GM12874 (cell line): ENCODE results near the gene RAPGEF5.

Experiments used
- TF ChIP-seq, protein P1 (sequence below): IDR thresholded peaks from 2 replicates; pipeline ENCODE4 v1.5.1; 2011; ENCODE audit warnings: low read depth, mild to moderate bottlenecking, control low read depth, low read length, moderate library complexity; ENCODE audit not compliant: insufficient read depth

Gene RAPGEF5

DNA sequence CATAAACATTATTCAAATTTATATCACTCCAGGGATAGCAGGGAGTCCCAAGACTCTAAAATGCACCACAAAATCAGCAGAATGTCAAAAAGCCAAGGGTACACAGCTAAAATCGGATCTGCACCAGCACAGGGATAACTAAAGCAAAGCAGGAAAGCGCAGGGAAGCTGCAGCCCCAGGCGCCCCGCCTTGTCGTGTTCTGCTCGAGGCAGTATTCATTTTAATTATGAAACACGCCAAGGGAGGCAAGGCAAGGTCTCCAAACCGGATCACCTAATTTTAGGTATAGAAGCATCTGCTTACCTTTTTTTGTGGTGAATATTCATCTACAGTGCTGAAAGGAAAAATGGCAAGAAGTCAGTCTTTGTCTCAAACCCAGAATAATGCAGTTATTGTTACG is 199.4 kb downstream of the RAPGEF5 start:
- TF ChIP-seq, protein P1, sequence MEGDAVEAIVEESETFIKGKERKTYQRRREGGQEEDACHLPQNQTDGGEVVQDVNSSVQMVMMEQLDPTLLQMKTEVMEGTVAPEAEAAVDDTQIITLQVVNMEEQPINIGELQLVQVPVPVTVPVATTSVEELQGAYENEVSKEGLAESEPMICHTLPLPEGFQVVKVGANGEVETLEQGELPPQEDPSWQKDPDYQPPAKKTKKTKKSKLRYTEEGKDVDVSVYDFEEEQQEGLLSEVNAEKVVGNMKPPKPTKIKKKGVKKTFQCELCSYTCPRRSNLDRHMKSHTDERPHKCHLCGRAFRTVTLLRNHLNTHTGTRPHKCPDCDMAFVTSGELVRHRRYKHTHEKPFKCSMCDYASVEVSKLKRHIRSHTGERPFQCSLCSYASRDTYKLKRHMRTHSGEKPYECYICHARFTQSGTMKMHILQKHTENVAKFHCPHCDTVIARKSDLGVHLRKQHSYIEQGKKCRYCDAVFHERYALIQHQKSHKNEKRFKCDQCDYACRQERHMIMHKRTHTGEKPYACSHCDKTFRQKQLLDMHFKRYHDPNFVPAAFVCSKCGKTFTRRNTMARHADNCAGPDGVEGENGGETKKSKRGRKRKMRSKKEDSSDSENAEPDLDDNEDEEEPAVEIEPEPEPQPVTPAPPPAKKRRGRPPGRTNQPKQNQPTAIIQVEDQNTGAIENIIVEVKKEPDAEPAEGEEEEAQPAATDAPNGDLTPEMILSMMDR: no peak

DNA sequence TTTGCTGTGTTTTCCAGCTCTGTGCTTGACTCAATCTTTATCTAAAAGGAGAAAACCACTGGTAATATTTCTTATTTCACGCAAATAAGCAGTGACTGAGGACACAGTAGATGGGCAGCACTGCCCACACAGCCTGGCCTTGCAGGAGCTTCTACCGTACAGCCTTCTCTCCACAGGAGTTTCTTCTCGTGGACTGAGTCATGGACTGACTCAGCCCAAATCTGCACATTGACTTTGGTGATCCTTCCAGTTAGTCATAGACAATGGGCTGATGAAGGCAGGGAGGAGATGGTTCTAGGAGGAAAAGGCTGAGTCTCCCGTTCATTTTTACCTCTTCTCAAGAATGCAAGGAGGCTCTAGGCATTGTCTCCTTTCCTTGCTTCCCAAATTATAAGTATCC is 200.7 kb downstream of the RAPGEF5 start:
- TF ChIP-seq, protein P1: no peak

DNA sequence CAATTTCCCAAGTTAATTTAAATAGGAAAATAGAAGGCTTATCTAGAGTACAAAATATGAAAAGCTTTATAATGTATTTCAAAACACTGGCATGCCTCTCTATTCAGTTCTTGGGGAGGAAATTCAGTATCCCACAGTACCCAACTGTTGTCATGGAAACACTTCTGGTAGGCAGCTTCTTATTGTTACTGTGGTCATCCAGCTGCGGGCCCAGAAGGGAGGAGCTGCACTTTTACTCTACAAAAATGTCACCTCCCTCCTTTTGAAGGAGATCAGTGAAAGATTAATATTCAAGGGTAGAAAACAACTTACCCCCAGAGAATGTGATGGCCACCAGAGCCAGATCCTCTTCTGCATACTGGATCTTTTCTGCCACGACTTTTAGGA is 202.8 kb downstream of the RAPGEF5 start:
- TF ChIP-seq, protein P1: no peak

DNA sequence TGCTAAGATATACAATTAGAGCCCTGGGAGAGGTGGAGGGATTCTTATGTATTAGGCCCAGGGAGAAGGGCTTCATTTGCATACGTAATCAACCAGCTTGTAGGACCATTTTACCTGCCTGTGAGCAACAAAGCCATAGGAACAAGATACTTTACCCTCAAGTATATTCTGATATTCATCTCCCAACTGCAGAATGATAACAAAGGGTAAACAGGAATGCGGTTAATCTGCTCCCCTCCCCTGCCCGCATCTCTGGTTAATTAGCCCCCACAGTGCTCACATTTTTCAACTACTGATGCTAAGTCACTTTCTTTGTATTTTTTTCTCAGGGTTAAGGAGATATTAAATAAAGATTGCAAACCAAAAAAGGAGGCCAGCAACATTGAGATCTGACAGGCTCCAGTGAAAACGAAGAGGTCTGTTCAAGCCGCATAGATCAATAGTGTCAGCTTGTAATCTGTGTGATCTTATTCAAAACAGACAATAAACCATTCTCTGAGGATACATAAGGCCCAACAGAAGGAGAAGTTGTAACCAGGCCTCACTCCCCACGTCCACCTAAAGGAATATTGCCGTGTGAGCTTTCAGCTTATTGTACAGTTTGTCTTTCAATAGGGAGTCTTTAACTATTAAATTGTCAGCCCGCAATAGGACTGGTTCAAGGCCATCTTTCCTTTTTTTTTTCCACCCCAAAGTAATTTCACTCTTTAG is 203.4 kb downstream of the RAPGEF5 start:
- TF ChIP-seq, protein P1: no peak

DNA sequence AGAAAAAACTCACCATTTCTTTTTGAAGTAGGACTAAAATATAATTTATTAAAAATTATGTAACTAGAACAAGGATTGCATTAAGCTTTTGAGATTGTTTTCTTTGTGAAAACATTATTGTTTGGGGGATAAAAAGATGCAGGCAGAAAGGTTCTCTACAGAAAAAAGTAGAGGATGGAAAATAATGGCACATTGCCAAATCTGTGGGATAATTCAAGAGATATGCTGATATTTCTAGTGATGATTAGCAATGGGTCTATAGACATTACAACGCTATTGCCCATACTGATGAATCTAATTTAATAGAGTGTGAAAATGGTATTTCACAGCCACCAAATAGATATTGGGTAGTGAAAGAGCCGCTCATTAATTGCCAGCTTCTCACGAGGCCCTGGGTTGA is 204.3 kb downstream of the RAPGEF5 start:
- TF ChIP-seq, protein P1: no peak

DNA sequence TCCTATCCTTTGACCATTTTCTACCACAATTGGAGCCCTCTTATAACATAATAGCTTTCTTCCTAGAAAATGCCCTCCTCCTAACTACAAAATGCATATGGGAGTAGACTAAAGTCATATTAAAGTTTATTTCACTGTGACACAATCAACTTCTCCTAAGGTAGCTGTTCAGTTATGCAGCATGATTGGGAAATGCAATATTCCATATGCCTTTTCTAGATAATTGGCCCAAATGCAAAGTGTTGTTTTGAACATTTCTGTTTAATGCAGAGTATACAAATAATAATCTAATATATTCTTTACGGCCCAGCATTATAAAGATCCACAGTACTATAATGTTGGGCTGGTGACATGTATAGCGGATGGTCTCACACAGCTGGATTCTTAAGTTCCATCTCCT is 205.1 kb downstream of the RAPGEF5 start:
- TF ChIP-seq, protein P1: no peak

DNA sequence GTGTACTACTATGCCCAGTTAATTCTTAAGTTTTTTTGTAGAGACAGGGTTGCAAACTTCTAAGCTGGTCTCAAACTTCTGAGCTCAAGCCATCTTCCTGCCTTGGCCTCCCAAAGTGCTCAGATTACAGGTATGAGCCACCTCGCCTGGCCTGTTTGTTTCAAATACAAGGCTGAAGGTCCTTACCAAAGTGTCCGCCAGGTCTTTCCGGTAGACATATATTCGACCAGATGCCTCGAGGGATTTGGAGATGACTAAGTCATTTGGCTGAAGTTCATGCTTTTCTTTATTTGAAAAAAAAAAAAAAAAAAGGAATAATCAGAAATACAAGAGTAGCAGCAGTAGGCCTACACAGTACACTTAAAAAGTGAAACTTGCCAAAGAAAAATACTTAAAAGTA is 206.7 kb downstream of the RAPGEF5 start:
- TF ChIP-seq, protein P1: no peak

DNA sequence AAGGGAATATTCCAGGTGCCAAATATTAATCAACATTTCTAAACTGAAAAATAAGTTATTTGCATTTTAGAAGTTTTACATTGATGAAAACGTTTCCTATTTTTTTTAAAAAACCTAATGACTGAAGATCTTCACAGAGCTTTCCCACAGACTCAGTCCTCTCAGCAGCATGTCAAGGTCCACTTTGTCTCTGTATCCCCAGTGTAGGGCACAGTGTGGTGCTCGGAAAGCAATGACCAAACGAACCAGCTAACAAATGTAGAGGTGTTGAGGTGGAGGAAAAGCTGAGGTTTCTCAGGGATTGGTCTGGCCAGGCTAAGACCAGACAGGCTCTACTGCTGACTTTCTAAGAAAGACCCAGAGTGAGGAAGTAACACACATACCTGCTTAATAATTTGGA is 209.1 kb downstream of the RAPGEF5 start:
- TF ChIP-seq, protein P1: no peak
